Lung (tissue), 12 donors: ENCODE data around the gene THAP7. TPM values are rescaled to one million over a fixed set of nuclear protein-coding genes. Genes with fewer than 3 reads are reported as not detected.

Experiments
- ATAC-seq: fragments of 200-7000 bp; cut with Tn5 transposase; one replicate; pipeline ENCODE4 v1.9.1; 2020; ENCODE audit warnings: moderate number of reproducible peaks; ENCODE audit not compliant: insufficient read depth, low FRiP score
- DNase-seq, 3 donors: peaks; one replicate each; pipeline ENCODE4 v3.0.0-alpha.2; 2013 to 2017
- H3K27ac ChIP-seq, 2 donors: one replicate each; pipeline ENCODE4 v1.5.1; 2013; ENCODE audit warnings: mild to moderate bottlenecking in 2 of 2, moderate library complexity in 2 of 2, control low read depth in 1 of 2, inconsistent platforms in 1 of 2, low read depth in 1 of 2, low read length in 1 of 2
- H3K27me3 ChIP-seq, 3 donors: one replicate each; pipeline ENCODE4 v1.5.1; 2013; ENCODE audit warnings: low read length in 2 of 3; ENCODE audit not compliant: control insufficient read depth in 3 of 3, insufficient read depth in 3 of 3
- H3K36me3 ChIP-seq, 4 donors: one replicate each; pipeline ENCODE4 v1.5.1; 2013; ENCODE audit warnings: low read length in 4 of 4, mild to moderate bottlenecking in 1 of 4, moderate library complexity in 1 of 4; ENCODE audit not compliant: control insufficient read depth in 4 of 4, insufficient read depth in 4 of 4
- H3K4me1 ChIP-seq, 5 donors: one replicate each; pipeline ENCODE4 v1.5.1; 2013; ENCODE audit warnings: low read length in 5 of 5, mild to moderate bottlenecking in 2 of 5, moderate library complexity in 1 of 5; ENCODE audit not compliant: control insufficient read depth in 5 of 5, insufficient read depth in 5 of 5
- H3K4me3 ChIP-seq: one replicate; pipeline ENCODE4 v1.5.1; 2013; ENCODE audit warnings: mild to moderate bottlenecking, control low read depth, moderate library complexity
- H3K9ac ChIP-seq, 2 donors: one replicate each; pipeline ENCODE4 v1.5.1; 2013; ENCODE audit warnings: low read length in 2 of 2, control low read depth in 1 of 2; ENCODE audit not compliant: insufficient read depth in 1 of 2
- H3K9me3 ChIP-seq, 4 donors: one replicate each; pipeline ENCODE4 v1.5.1; 2013; ENCODE audit warnings: low read length in 3 of 4, mild to moderate bottlenecking in 1 of 4, moderate library complexity in 1 of 4; ENCODE audit not compliant: control insufficient read depth in 4 of 4, insufficient read depth in 3 of 4
- WGBS, 2 donors: extraction: QIAGEN DNeasy Blood & Tissue Kit; methylation state at CpG; one replicate each; pipeline ENCODE4 v1.1.7; 2013; 5-methylcytosine and 5-hydroxymethylcytosine counted together
- polyA plus RNA-seq, 2 donors: library from polyadenylated mRNA; stranded (reverse); fragments of 200-250 nt; gene quantifications; one replicate each; pipeline ENCODE4 v1.2.1, GENCODE V29; 2013
- total RNA-seq, 2 donors: library from RNA; depleted of rRNA in 1 of 2; stranded (reverse); fragments of >200 nt in 1 of 2; gene quantifications; one replicate each; pipeline ENCODE4 v1.2.1, GENCODE V29; 2014 to 2021
- TF ChIP-seq, protein P1 (sequence below): IDR thresholded peaks from 2 replicates; pipeline ENCODE4 v1.5.1; 2012; ENCODE audit warnings: mild to moderate bottlenecking; ENCODE audit errors: control extremely low read depth, extremely low read depth
- donor health status: control.
- donor health status: control.
- donor health status: Bipolar disorder and iron deficiency.
- donor health status: healthy.
- donor health status: DM: yes; HTN: yes; CAD: no.

The THAP7 gene
- total and polyA plus RNA-seq, 4 donors, result 20.4 to 61.3 (median 27.6) TPM

DNA sequence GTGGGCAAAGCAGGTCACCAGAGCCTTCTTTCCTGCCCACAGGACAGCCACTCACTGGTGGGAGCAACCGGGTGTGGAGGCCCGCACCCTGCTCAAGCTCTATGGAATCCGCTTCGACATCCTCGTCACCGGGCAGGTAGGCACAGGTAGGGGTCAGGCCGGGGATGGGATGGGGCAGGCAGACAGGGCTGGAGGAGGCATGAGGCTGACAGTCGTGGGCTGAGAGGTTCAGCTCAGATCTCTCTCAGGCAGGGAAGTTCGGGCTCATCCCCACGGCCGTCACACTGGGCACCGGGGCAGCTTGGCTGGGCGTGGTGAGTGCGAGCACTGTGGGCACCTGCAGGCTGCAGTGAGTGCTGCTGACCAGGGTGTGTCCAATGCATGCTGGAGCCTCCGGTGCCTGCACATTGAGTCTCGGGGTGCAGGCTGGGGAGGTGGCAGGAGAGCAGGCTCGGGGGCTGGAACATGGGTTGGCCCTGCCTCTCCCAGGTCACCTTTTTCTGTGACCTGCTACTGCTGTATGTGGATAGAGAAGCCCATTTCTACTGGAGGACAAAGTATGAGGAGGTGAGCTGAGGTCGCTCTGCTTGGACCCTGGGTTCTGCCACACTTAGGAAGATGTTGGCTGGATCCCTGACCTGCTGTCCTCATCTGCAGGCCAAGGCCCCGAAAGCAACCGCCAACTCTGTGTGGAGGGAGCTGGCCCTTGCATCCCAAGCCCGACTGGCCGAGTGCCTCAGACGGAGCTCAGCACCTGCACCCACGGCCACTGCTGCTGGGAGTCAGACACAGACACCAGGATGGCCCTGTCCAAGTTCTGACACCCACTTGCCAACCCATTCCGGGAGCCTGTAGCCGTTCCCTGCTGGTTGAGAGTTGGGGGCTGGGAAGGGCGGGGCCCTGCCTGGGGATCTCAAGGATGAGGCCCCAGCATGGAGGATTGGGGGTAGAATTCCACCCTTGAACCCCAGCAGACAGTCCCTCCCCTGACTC is 24.1 kb upstream of the THAP7 start:
- Histone ChIP-seq H3K9me3 (no peaks in the 10 kb centered on the region), H3K27ac (no peak overlapping the region), H3K9ac (no peak overlapping the region), H3K4me1 (peaks cover 0 to 3% (median 0%) of the 10 kb centered on the region in 5 donors), H3K27me3 (peaks cover 0 to 2% (median 0%) of the 10 kb centered on the region in 3 donors), H3K4me3 (no peak overlapping the region), H3K36me3 (no peaks in the 10 kb centered on the region)
- ATAC-seq (no peak), DNase-seq (no peak)
- 88 to 89% methylated on average over 27 of the region's 27 CpGs for WGBS, 2 donors
- TF ChIP-seq, protein P1, sequence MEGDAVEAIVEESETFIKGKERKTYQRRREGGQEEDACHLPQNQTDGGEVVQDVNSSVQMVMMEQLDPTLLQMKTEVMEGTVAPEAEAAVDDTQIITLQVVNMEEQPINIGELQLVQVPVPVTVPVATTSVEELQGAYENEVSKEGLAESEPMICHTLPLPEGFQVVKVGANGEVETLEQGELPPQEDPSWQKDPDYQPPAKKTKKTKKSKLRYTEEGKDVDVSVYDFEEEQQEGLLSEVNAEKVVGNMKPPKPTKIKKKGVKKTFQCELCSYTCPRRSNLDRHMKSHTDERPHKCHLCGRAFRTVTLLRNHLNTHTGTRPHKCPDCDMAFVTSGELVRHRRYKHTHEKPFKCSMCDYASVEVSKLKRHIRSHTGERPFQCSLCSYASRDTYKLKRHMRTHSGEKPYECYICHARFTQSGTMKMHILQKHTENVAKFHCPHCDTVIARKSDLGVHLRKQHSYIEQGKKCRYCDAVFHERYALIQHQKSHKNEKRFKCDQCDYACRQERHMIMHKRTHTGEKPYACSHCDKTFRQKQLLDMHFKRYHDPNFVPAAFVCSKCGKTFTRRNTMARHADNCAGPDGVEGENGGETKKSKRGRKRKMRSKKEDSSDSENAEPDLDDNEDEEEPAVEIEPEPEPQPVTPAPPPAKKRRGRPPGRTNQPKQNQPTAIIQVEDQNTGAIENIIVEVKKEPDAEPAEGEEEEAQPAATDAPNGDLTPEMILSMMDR, result no peak

DNA sequence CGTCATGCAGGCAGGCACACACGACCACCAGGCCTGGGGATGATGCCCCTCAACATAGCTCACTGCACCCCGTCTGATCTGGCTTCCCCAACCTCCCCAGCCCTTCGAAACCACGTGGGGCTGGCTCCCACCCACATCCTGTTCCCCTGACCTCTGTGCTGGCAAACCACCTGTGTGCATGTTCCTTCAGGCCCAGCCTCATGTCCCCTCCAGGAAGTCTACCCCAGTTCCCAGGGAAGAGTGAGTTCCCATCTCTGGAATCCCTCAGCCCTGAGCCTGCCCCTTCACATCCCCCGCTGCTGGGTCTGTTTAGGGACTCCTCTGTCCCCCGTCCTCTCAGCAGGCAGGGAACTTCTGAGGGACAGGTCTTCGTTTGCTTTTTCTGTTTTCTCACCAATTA is 23.3 kb upstream of the THAP7 start:
- no peak for DNase-seq
- TF ChIP-seq, protein P1, result no peak
- peaks cover 0 to 3% (median 0%) of the 10 kb centered on the region in 5 donors for H3K4me1 ChIP-seq
- no peak overlapping the region for H3K27ac ChIP-seq
- ATAC-seq, result no peak
- H3K36me3 ChIP-seq, result no peaks in the 10 kb centered on the region
- WGBS, 2 donors, result 57 to 58% methylated on average over 8 of the region's 8 CpGs
- no peaks in the 10 kb centered on the region for H3K27me3 ChIP-seq
- H3K9ac ChIP-seq, result no peak overlapping the region
- H3K9me3 ChIP-seq, result no peaks in the 10 kb centered on the region
- no peak overlapping the region for H3K4me3 ChIP-seq

DNA sequence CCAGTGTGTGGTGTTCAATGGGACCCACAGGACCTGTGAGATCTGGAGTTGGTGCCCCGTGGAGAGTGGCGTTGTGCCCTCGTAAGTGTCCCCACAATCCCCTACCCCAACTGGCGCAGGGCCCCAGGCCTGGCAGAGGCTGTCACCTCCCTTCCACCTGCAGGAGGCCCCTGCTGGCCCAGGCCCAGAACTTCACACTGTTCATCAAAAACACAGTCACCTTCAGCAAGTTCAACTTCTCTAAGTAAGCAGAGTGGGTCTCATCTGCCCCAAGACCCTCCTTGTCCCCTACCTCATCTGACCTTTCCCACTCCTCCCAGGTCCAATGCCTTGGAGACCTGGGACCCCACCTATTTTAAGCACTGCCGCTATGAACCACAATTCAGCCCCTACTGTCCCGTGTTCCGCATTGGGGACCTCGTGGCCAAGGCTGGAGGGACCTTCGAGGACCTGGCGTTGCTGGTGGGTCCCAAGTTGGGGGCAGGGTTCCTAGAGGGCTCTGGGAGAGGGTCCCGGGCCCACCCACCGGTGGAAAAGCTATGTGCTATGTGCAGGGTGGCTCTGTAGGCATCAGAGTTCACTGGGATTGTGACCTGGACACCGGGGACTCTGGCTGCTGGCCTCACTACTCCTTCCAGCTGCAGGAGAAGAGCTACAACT is 21.2 kb upstream of the THAP7 start:
- 80 to 81% methylated on average over 13 of the region's 13 CpGs for WGBS, 2 donors
- H3K4me1 ChIP-seq, result peaks cover 0 to 3% (median 0%) of the 10 kb centered on the region in 5 donors
- no peak for ATAC-seq
- no peak overlapping the region for H3K9ac ChIP-seq
- no peak overlapping the region for H3K4me3 ChIP-seq
- no peaks in the 10 kb centered on the region for H3K9me3 ChIP-seq
- DNase-seq, result no peak
- TF ChIP-seq, protein P1, result no peak
- no peak overlapping the region for H3K27ac ChIP-seq
- no peaks in the 10 kb centered on the region for H3K36me3 ChIP-seq
- H3K27me3 ChIP-seq, result no peaks in the 10 kb centered on the region
